HG02884 (cell line): Measurements from ENCODE around the gene PIK3R4.
A peak's percentile ranks its signal among the peaks of the same experiment; 100 is the strongest.

ENCODE experiments used
- ATAC-seq: cut with Tn5 transposase; IDR thresholded peaks from one replicate; pipeline ENCODE4 v1.9.1; 2021; ENCODE audit warnings: mild to moderate bottlenecking, moderate library complexity; ENCODE audit not compliant: unreplicated experiment

The PIK3R4 gene

DNA sequence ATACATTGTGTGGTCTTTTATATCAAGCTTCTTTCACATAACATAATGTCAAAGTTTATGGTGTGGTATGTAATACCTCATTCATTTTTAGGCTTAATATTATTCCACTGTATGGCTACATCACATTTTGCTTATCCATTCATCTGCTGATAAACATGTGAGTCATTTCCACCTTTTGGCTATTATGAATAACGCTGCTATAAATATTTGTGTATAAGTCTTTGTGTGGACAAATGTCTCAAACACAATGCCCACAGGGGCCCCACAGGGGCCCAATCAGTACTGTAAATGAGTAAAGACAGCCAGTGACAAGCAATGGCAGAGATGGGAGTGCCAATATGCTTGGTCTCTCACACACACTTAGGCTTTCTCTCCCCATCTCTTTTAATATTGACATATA, 54.2 kb downstream of the PIK3R4 start:
- ATAC-seq = no peak

DNA sequence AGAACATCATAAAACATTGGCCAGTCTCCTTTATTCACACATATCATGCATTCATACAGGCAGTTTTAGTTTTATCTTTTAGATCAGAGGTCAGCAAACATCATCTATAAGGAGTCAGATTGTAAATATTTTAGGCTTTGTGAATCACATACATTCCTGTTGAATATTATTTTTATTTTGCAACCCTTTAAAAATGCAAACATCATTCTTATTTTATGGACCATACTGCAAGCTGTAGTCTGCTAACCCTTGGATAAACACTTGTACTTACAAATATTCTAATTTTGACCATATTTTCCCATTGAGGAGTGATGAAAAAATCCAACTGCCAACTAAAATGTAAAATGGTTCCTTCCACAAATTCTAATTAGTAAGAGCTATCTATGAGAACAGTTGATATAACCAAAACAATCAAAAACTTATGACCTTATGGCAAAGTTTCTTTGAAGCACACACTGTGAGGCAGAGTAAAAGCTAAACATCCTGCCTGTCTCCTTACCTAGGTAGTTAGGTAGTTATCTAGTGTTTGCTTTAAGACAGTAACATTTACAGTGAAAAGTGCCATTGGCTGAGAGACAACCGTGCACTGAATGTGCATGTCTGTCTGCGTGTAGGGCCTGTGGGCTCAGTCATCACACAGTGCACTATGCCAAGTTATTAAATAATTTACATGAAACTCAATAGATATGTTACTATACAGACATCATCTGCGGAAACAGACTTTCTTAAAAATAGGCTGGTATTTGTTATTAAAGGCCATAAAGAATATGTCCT, 57.7 kb downstream of the PIK3R4 start:
- ATAC-seq = no peak

DNA sequence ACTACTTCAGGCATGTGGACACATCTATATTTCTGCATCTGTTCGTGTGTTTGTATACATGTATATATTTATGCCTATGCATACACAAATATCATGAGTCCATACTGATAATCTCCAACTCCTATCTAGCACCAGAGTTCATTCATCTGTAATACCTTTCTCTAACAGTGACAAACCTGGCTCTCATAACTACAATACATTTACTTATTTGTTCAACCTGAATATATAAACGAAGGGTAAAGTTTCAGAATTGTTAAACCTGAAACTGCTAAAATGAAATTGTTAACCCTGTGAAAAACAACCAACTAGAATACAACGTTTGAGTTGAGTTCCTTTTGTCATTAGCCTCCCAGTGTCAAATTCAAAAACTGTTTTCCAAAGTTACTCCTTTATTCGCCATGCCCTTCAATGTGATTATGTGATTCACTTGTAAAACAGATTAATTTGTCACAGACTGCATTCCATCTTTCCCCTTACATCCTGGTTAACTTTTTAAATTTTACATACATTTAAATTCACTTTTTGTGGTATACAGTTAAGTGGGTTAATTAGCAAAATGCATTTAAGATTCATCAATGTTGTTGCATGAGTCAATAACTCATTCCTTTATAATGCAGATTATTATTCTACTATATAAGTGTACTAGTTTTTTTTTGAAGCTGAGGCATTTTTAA, 58.5 kb downstream of the PIK3R4 start:
- peak; percentile 64 for ATAC-seq

DNA sequence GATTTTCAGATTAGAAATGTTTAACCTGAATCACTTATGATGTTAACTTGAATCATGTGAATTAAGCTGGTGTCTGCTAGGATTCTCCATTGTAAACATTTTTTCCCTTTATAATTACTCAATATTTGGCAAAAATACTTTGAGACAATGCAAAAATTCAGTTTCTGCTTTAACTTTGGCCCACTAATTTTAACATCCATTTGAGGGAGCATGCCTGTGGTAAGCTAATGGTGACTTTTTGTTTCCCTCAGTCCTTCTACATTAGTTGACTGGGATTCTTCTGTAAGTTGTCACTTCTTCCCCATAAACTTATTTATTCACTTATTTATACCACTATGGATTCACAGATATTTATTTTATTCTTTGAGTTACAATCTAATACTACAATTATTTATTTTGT, 59.3 kb downstream of the PIK3R4 start:
- ATAC-seq = no peak

DNA sequence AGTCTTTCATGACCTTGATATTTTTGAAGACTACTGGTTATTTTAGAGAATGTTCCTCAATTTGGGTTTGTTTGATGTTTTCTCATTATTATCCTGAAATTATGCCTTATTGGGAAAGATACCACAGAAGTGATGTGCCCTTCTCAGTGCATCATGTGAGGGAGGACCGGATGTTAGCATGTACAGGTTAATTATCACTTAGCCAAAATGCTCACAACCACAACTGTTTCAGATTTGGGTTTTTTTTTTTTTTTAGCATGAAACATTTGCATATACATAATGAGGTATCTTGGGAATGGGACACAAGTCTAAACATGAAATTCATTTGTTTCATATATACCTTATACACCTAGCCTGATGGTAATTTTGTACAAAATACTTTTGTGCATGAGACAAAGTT, 59.8 kb downstream of the PIK3R4 start:
- ATAC-seq = no peak

DNA sequence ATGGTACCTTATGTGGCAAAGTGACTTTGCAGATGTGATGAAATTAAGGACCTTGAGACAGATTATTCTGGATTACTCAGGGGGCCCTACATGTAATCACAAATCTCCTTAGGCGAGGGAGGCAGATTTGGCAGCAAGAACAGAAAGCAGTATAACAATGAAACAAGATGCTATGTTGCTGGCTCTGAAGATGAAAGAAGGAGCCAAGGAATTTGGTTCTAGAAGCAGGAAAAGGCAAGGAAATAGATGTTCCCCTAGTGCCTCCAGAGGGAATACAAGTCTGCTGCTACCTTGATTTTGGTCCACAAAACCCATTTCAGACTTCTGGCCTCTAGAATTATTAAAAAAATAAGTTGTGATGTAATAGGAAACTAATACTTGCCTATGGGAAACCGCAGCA, 64.5 kb downstream of the PIK3R4 start:
- ATAC-seq = no peak

DNA sequence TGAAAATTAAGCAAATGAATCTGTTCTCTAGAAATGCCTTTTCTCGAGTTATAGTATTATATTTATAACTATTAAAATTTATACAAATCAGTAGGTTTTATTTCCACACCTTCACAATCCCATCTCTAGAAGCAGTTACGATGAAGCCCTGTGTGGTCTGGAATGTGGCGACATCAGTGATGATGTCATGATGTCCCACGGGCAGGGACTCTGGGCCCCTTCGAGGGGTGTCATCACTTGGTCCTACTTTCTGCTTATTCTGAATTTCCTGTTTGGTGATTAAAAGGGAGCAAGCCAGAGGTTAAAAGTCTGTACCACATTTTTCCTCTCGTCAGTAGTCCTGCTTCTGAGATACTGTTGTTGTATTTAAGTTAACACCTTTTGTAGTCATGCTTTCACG, 67.4 kb downstream of the PIK3R4 start:
- ATAC-seq = no peak

DNA sequence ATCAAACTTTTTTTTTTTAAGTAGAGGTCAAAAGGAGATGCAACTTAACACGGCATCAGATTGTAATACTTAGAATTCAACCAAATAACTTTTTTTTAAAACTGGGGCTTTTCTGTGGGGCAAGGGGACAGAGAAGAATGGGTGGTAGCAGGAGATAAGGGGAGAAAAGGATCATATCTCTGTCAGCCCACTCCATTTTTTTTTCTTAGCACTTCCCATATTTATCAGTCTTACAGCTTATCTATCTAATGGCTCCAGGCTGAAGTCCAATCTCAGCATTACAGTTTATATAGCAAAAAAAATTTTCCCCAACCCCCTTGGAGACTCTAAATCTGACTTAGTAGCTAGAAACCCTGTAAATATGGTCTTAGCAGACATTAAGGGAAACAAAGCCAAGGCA, 69.3 kb downstream of the PIK3R4 start:
- ATAC-seq = no peak

DNA sequence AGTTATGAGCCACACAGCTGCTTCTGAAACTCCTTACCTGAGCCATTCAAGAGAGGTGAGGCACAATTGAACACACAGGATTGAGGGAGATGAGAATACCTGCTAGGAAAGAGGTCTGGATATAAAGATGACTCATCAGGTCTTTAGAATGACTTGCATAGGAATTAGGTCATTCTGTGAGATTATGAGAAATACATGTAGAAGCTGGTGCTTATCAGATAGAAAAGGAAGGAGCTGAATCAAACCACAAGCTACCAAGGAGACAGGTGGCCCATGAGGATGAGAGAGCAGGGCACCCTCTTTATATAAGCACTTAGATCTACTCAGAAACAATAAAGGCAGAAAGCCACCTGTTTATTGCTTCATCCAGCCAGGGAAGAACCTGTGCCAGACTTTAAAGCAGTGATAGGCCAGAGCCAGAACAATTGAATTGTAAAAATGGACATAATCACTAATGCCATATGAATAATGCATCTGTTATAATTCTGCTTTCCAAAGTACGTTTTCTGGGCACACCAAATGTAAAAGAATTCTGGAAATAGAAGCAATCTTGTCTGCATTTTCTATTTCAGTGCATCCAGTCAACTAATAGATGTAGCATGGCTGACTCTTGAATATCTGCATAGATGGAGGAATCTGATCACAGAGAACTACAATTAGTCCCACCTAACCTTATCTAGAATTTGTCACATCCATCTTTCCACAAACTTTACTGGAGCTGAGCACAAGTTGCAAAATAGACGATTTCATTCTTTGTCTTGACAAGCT, 74.9 kb downstream of the PIK3R4 start:
- no peak for ATAC-seq

DNA sequence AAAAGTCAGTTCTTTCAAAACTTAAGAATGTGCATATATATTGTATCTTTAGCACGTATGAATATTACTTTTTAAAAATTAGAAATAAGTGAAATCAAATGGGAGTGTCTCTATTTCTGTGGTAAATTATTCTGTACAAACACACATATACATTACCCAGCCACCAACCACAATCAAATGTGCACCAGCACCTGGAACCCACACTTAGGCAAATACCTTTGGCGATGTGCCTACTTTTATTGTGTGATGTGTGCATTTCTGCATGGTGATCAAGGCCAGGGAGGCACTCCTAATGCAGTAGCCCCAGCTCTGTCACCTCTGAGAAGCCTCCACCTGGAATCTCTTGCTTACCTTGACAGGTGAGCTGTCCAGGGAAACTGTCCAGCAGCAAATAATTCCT, 76.9 kb downstream of the PIK3R4 start:
- ATAC-seq = no peak

DNA sequence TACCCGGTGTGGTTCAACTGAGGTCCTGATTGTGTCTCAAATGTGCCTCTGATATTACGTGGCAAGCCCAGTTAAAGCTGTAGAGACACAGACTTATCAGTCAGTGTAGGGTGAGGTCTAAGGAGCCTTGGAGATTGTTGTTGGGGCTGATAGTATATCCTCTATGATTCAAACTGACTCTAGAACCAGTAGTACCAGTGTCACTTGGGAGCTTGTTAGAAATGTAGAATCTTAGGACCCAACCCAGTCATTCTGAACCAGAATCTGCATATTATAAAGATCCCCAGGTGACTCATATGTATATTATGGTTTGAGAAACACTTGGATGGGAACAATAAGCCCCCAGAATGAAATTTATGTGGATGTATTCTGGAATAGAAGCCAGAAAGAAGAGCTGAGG, 83.5 kb downstream of the PIK3R4 start:
- no peak for ATAC-seq

DNA sequence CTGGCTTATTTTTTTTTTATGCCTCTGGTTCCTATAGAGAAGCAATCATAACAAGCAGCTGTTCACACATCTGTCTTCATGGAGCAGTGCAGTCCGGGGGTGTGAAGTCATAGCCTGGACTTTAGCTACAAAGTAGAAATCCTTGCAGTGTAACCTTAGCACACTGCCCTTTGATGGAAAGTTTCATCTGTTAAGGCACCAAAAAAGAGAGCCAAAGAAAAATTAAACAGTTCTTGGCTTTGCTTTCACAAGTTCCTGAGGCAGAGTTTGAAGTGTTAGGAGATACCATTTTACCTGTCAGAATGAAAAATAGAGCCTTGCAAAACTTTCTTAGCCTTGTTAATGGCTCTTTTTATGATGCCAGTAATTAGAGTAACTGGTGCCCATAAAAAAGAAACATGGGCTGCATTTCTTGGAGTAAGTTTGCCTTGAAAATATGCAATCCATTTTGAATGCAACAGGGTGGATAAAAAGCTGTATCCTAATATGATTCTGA, 84.1 kb downstream of the PIK3R4 start:
- no peak for ATAC-seq

DNA sequence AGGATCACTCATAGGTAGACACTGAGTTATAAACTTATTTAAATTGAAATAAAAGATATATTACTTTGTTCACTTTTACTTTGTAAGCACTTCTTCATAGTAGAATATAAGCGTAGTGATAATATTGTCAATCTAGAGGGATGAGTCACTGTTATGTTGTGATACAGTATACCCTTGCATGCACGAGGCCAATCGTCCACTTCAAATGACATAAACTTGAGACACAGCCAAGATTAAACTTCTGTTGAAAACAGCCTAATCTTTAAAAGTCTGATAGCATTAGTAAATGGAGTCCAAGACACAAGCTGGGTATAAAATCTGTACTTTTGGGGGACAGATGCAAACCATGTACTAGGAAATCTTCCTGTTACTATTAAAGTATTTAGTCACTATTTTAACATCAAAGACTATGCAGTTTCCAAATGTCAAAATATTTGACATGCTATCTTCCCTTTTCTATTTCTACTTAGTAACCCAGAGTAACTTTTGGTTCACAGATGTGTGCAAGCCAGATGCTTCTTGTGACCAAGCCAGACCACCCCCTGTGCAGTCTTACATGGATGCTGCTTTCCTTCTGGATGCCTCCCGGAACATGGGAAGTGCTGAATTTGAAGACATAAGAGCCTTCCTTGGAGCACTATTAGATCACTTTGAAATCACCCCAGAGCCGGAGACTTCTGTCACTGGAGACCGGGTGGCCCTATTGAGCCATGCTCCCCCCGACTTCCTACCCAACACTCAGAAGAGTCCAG, 85.3 kb downstream of the PIK3R4 start:
- ATAC-seq = no peak

DNA sequence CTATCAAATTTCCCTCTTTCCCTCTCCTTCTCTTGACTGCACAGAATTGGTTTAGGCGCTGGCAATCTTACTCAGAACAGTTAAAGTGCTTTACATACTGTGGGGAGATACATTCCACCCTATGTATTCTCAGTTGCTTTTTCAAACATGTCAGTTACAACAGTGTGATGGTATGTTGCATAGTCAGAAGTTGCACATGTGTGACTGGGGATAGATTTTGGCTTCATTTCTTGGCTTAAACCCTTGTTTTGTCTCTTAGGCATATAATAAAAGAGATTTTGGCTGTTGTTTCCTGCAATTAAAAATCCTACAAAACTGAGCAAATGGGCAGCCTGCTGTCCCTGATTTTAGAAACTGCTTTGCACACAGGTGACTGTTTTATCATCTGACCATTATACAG, 86.7 kb downstream of the PIK3R4 start:
- no peak for ATAC-seq

DNA sequence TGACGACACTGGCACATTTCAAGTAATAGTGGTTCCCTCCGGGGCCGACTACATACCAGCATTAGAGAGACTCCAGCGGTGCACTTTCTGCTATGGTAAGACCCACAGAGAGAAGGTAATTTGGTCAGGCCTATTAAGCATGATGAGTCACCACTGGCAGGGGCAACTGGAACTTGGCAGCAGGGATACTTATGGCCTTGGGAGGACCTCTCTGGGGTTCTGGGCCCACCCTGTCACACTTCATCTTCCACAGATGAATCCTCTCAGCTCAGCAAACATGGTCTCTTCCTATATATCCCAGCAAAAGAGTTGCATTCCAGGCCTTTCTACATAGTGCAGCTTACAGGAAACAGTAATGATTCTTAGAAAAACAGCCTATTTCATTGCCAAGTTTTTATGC, 88.0 kb downstream of the PIK3R4 start:
- no peak for ATAC-seq

DNA sequence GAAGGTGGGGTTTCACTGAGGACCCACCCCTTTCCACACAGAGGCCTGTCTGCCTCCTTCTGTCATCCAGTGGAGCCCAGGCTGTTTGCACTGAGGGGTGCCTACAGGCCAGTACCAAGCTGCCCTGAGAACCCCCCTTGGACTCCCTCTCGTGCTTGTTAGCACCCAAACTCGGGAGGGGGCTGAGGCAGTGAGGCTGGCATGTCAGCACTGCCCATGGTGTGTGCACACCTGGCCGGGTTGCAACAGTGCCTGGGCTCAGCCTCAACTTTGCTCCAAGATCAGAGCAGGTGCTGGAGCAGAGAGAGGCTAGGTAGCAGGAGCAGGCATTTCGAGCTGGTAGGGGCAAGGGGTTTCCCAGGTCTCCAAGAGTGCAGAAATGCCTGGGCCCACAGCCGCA, 90.0 kb downstream of the PIK3R4 start:
- no peak for ATAC-seq

DNA sequence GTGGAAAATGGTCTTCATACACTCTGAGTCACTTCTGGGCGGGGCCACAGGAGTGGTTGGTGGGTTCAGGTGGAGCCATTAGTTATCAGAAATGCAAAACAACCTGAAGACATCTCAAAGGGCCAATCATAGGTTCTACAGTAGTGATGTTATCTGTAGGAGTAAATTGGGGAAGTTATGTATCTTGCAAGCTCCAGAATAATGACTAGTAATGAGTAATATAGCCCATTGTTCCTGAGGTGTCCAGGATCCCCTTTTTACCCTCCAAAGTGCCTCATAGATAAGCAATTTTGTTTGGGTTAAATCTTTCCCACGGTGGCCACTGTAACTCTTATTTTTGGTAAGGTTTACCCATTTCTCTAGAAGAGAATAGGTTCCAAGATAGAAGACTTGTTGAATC, 91.7 kb downstream of the PIK3R4 start:
- no peak for ATAC-seq

DNA sequence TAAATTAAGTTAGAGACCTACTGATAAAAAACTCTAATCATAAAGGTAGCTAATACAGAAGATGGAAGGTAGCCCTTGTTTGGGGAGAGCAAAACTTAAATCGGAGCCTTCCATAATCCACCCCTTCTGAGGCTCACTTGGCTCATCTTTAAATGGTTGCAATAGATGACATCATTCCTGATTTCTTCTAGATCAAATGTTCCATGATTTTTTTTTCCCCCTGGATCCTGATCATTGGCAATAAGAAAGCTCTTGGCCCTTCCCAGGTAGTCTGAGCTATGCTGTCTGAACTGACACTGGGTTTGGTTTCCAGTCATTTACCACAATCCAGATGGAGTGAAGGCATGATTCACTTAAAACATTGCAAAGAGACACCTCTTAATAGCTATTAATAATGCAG, 92.5 kb downstream of the PIK3R4 start:
- no peak for ATAC-seq

DNA sequence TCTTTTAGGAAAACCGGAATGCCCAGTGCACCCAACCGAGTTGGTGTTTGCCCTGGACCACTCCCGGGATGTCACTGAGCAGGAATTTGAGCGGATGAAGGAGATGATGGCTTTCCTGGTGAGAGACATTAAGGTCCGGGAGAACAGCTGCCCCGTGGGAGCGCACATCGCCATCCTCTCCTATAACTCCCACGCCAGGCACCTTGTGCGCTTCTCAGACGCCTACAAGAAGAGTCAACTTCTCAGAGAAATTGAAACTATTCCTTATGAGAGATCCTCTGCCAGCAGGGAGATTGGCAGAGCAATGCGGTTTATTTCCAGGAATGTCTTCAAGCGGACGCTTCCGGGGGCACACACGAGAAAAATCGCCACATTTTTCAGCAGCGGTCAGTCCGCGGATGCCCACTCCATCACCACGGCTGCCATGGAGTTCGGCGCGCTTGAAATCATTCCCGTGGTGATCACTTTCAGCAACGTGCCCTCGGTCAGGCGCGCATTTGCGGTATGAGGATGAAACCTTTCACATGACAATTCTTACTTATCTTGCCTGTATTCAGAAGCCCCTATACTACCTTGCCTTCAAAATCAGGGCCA, 97.5 kb downstream of the PIK3R4 start:
- ATAC-seq = no peak

DNA sequence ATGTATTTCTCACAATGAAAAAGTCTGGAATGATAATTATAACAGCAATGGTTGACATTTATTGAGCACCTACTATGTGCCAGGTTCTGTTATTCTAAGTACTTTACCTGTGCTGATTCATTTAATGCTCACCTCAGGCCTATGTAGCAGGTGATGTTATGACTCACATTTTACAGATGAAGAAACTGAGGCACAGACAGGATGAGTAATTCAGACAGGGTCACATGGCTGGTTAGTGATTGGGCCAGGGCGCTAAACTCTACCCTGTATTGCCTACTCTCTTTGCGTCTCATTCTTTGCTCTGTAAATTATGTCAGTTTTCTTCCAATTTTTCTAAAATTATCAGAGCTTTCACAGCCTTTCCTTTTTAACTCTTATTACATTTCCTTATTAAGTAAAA, 98.3 kb downstream of the PIK3R4 start:
- no peak for ATAC-seq

DNA sequence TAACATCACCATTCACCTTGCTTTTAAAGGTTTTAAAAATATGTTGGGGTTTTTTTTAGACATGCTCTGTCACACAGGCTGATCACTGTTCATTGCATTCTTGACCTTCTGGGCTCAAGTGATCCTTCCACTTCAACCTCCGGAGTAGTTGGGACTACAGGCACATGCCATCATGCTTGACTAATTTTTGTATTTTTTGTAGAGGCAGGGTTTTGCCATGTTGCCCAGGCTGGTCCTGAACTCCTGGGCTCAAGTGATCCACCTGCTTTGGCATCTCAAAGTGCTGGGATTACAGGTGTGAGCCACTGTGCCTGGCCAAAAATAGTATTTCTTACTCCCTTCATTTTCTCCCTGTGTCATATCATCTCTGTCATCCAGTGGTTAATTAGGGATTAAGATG, 101.4 kb downstream of the PIK3R4 start:
- no peak for ATAC-seq
